Endothelial cell of umbilical vein (primary cell): ENCODE measurements around the gene NHP2. TPM values are rescaled to one million over a fixed set of nuclear protein-coding genes. Genes with fewer than 3 reads are reported as not detected.

Experiments used
- BruUV-seq: library from RNA; stranded (reverse); fragments of 400-500 nt; replicated peaks from 2 replicates; lab custom pipeline; 2021; lab: Mats Ljungman, UMichigan
- CTCF ChIA-PET: fragments of 300-600, 350-600 bp; sonication (Branson Sonifier 250); formaldehyde crosslinking; loops from one replicate; lab custom pipeline; 2021; ENCODE audit warnings: antibody characterized with exemption, inconsistent platforms; lab: Charles Lee
- POLR2A ChIA-PET: fragments of 300-600, 350-600 bp; sonication (Branson Sonifier 250); formaldehyde crosslinking; loops from one replicate; lab custom pipeline; 2021; ENCODE audit warnings: antibody characterized with exemption, inconsistent platforms; lab: Charles Lee
- DNase-seq: peaks from one replicate; pipeline ENCODE4 v3.0.0-alpha.2; 2011; ENCODE audit warnings: low read depth, low spot score
- FAIRE-seq: peaks from 2 replicates; lab custom pipeline; 2011; peaks lifted over from hg19 to GRCh38; lab: Jason Lieb, UNC
- H2AFZ ChIP-seq: 2 replicates; pipeline ENCODE4 v1.6.0; 2012; ENCODE audit warnings: low read depth, low read length, control low read depth, inconsistent platforms
- H3K27ac ChIP-seq: 2 replicates; pipeline ENCODE4 v1.5.1; 2011; ENCODE audit warnings: low read depth, mild to moderate bottlenecking, control low read depth, low read length, moderate library complexity; ENCODE audit not compliant: insufficient read depth
- H3K27me3 ChIP-seq, 2 experiments: 2 replicates each; pipeline versions ENCODE4 v1.6.0 to v1.6.1; 2011; ENCODE audit warnings: low read length in 2 of 2, mixed read lengths in 1 of 2; ENCODE audit not compliant: control insufficient read depth in 2 of 2, insufficient read depth in 2 of 2
- H3K36me3 ChIP-seq, 2 experiments: 2 replicates in 1 of 2; 3 replicates in 1 of 2; pipeline ENCODE4 v1.5.1; 2011; ENCODE audit warnings: low read length in 2 of 2, mild to moderate bottlenecking in 1 of 2, moderate library complexity in 1 of 2; ENCODE audit not compliant: control insufficient read depth in 2 of 2, insufficient read depth in 2 of 2; ENCODE audit errors: extremely low read depth in 1 of 2
- H3K4me1 ChIP-seq: 3 replicates; pipeline ENCODE4 v1.5.1; 2011; ENCODE audit warnings: mild to moderate bottlenecking, low read length; ENCODE audit not compliant: control insufficient read depth, insufficient read depth; ENCODE audit errors: extremely low read depth
- H3K4me2 ChIP-seq: 2 replicates; pipeline ENCODE4 v1.6.1; 2011; ENCODE audit warnings: low read length, control low read depth, mixed read lengths; ENCODE audit not compliant: insufficient read depth
- H3K4me3 ChIP-seq, 3 experiments: fragments of 200-600 bp in 1 of 3; sonication (generic), shearing (Covaris generic) in 1 of 3; replicated peaks in 1 of 3; 2 replicates each; pipeline ENCODE4 v1.5.1; 2011 to 2016; ENCODE audit warnings: control low read depth in 3 of 3, low read length in 3 of 3, mild to moderate bottlenecking in 2 of 3, inconsistent platforms in 1 of 3, low read depth in 1 of 3, moderate library complexity in 1 of 3; ENCODE audit not compliant: insufficient read depth in 1 of 3
- H3K79me2 ChIP-seq: 2 replicates; pipeline ENCODE4 v1.6.0; 2012; ENCODE audit warnings: low read length, inconsistent platforms; ENCODE audit not compliant: control insufficient read depth, insufficient read depth
- H3K9ac ChIP-seq: replicated peaks from 2 replicates; pipeline ENCODE3; 2011; ENCODE audit warnings: low read length, control low read depth; ENCODE audit not compliant: insufficient read depth; ENCODE audit errors: extremely low read depth
- H3K9me1 ChIP-seq: replicated peaks from 3 replicates; pipeline ENCODE4 v1.6.0; 2011; ENCODE audit warnings: mild to moderate bottlenecking, low read length; ENCODE audit not compliant: control insufficient read depth, insufficient read depth; ENCODE audit errors: extremely low read depth
- H3K9me3 ChIP-seq: replicated peaks from 2 replicates; pipeline ENCODE4 v1.5.1; 2012; ENCODE audit warnings: low read length, inconsistent platforms; ENCODE audit not compliant: control insufficient read depth, insufficient read depth
- H4K20me1 ChIP-seq: replicated peaks from 2 replicates; pipeline ENCODE3; 2011; ENCODE audit warnings: mild to moderate bottlenecking, low read length; ENCODE audit not compliant: control insufficient read depth, insufficient read depth; ENCODE audit errors: extremely low read depth
- CTCF ChIP-seq, 2 donors: IDR thresholded peaks; 1 replicate in 1 of 2; 2 replicates in 1 of 2; pipeline ENCODE4 v1.5.1; 2011; ENCODE audit warnings: low read length in 2 of 2, mild to moderate bottlenecking in 2 of 2, moderate library complexity in 2 of 2, control low read depth in 1 of 2, inconsistent platforms in 1 of 2, low read depth in 1 of 2; ENCODE audit not compliant: insufficient read depth in 1 of 2; ENCODE audit errors: extremely low read depth in 1 of 2
- EZH2 ChIP-seq: IDR thresholded peaks from 2 replicates; pipeline ENCODE4 v1.6.1; 2012; ENCODE audit warnings: borderline replicate concordance, low read depth, mild to moderate bottlenecking, moderate library complexity, low read length, inconsistent platforms; ENCODE audit not compliant: severe bottlenecking
- FOS ChIP-seq: IDR thresholded peaks from 2 replicates; pipeline ENCODE4 v1.6.1; 2011; ENCODE audit warnings: mild to moderate bottlenecking, low read length, moderate library complexity, borderline replicate concordance; ENCODE audit not compliant: insufficient read depth
- GATA2 ChIP-seq: IDR thresholded peaks from 2 replicates; pipeline ENCODE4 v1.7.0; 2011; ENCODE audit warnings: low read depth, mild to moderate bottlenecking, moderate library complexity, mixed read lengths, low read length; ENCODE audit not compliant: insufficient read length, insufficient read depth
- JUN ChIP-seq: IDR thresholded peaks from 2 replicates; pipeline ENCODE4 v1.6.1; 2011; ENCODE audit warnings: borderline replicate concordance, low read depth; ENCODE audit not compliant: insufficient read length, insufficient read depth
- MAX ChIP-seq: IDR thresholded peaks from 2 replicates; pipeline ENCODE4 v1.6.1; 2011; ENCODE audit not compliant: insufficient read depth, insufficient read length
- MYC ChIP-seq: IDR thresholded peaks from one replicate; pipeline ENCODE4 v1.6.1; 2011; ENCODE audit warnings: mild to moderate bottlenecking, low read depth, low read length
- POLR2AphosphoS5 ChIP-seq: IDR thresholded peaks from 2 replicates; pipeline ENCODE4 v1.6.1; 2012; ENCODE audit warnings: low read depth, mild to moderate bottlenecking, control low read depth, low read length, moderate library complexity; ENCODE audit not compliant: insufficient read depth
- dilution Hi-C: fragments of 300-500 bp; cut with MboI; formaldehyde crosslinking; loops from one replicate; pipeline ENCODE4 v1.15.0; 2019; ENCODE audit warnings: low sequenced_read_pairs; ENCODE audit not compliant: extremely low pct_ligation_motif_present
- intact Hi-C: fragments of 100-400 bp; cut with micrococcal nuclease; formaldehyde crosslinking; loops from one replicate; pipeline ENCODE4 v1.10.0; 2022
- polyA plus RNA-seq, 4 experiments: library from polyadenylated mRNA; depleted of rRNA in 3 of 4; stranded (reverse) in 3 of 4; unstranded in 1 of 4; fragments of >200 nt; gene quantifications; 2 replicates each; pipeline versions ENCODE4 v1.2.1 to v1.2.3, GENCODE V29; 2011 to 2012; ENCODE audit warnings: missing spikeins in 1 of 4
- total RNA-seq: library from RNA; stranded (reverse); gene quantifications from 2 replicates; pipeline ENCODE4 v1.2.3, GENCODE V29; 2021

Gene NHP2
- total and polyA plus RNA-seq, 2 donors (not counting 3 experiments of a cell fraction or from before 2014, with no cell fraction given) = 205 to 220 TPM

GRCh38 chr5:178121391-178122276, 32.1 kb downstream of the NHP2 start:
- TF ChIP-seq JUN (no peak), GATA2 (no peak), POLR2AphosphoS5 (no peak), MAX (no peak), CTCF (IDR thresholded peaks at IDR 0.05; ENCODE audit: extremely low read depth in 1 of 2, insufficient read depth in 1 of 2, low read depth in 1 of 2, low read length in 2 of 2) (no peak), EZH2 (no peak), MYC (no peak), FOS (no peak)
- Histone ChIP-seq H3K9me1 (no peaks in the 10 kb centered on the region), H3K27ac (no peak overlapping the region), H3K4me2 (no peak overlapping the region), H3K27me3 (no peaks in the 10 kb centered on the region), H3K9ac (no peak overlapping the region), H3K4me3 (no peak overlapping the region), H4K20me1 (no peaks in the 10 kb centered on the region), H2AFZ (no peak overlapping the region), H3K79me2 (no peaks in the 10 kb centered on the region), H3K9me3 (no peaks in the 10 kb centered on the region), H3K36me3 (peaks cover 0 to 21% of the 10 kb centered on the region in 2 experiments), H3K4me1 (peaks cover 30% of the 10 kb centered on the region)
- intact Hi-C loops (no loop called here), dilution Hi-C loops (no loop called here)
- DNase-seq (no peak), FAIRE-seq (no peak)
- POLR2A ChIA-PET = no interaction called here
- CTCF ChIA-PET = interaction anchor here (0.9 to 1.6 kb wide), 7 partner anchors 11 to 46 kb away, joined by 3 to 14 read pairs (median 3); partner anchors contain the start of gene NHP2
- no TSS peak for BruUV-seq
